GM12878 (cell line): ENCODE data around the gene TMCC2. TPM values are rescaled to one million over a fixed set of nuclear protein-coding genes. Genes with fewer than 3 reads are reported as not detected.

Experiments
- ATAC-seq: fragments of 200-7000 bp; cut with Tn5 transposase; 3 replicates; pipeline ENCODE4 v1.9.1; 2020; ENCODE audit warnings: mild to moderate bottlenecking, moderate library complexity
- BruUV-seq: library from RNA; stranded (reverse); fragments of 400-500 nt; replicated peaks from 2 replicates; lab custom pipeline; 2021; lab: Mats Ljungman, UMichigan
- CTCF ChIA-PET: fragments of 300-600 bp; sonication (Branson Sonifier 250); formaldehyde crosslinking; extraction: SDS; loops from one replicate; lab custom pipeline; 2021; ENCODE audit warnings: inconsistent platforms; lab: Yijun Ruan, JAX
- POLR2A ChIA-PET: fragments of 350-600 bp; formaldehyde crosslinking; extraction: SDS; loops from one replicate; lab custom pipeline; 2021; ENCODE audit warnings: inconsistent platforms; lab: Charles Lee
- RAD21 ChIA-PET: fragments of 300-600 bp; sonication (Branson Sonifier 250); formaldehyde crosslinking; loops from one replicate; lab custom pipeline; 2023; ENCODE audit warnings: antibody characterized with exemption; ENCODE audit not compliant: unreplicated experiment; lab: Charles Lee
- SMC1A ChIA-PET: fragments of 300-600 bp; sonication (Branson Sonifier 250); formaldehyde crosslinking; loops from one replicate; lab custom pipeline; 2023; ENCODE audit not compliant: unreplicated experiment, uncharacterized antibody; lab: Charles Lee
- DNase-seq: peaks from one replicate; pipeline ENCODE4 v3.0.0-alpha.2; 2011; ENCODE audit warnings: low read depth, low spot score
- FAIRE-seq: peaks from 3 replicates; lab custom pipeline; 2011; peaks lifted over from hg19 to GRCh38; lab: Jason Lieb, UNC
- H2AFZ ChIP-seq: 2 replicates; pipeline ENCODE4 v1.6.0; 2011; ENCODE audit warnings: low read depth, low read length, control low read depth; ENCODE audit not compliant: control insufficient read depth
- H3K27ac ChIP-seq: 2 replicates; pipeline ENCODE4 v1.5.1; 2011; ENCODE audit warnings: control low read depth; ENCODE audit not compliant: control insufficient read depth, insufficient read depth
- H3K27me3 ChIP-seq, 2 experiments: replicated peaks in 1 of 2; 2 replicates each; pipeline versions ENCODE4 v1.6.0 to v1.6.1; 2011; ENCODE audit warnings: low read length in 1 of 2; ENCODE audit not compliant: control insufficient read depth in 2 of 2, insufficient read depth in 2 of 2
- H3K36me3 ChIP-seq, 2 experiments: 2 replicates each; pipeline ENCODE4 v1.5.1; 2011; ENCODE audit warnings: low read length in 1 of 2; ENCODE audit not compliant: control insufficient read depth in 2 of 2, insufficient read depth in 2 of 2
- H3K4me1 ChIP-seq: 2 replicates; pipeline ENCODE4 v1.6.1; 2011; ENCODE audit warnings: mild to moderate bottlenecking, low read length, moderate library complexity, mixed read lengths; ENCODE audit not compliant: control insufficient read depth, insufficient read depth
- H3K4me2 ChIP-seq: 2 replicates; pipeline ENCODE4 v1.6.0; 2011; ENCODE audit warnings: control low read depth; ENCODE audit not compliant: control insufficient read depth, insufficient read depth
- H3K4me3 ChIP-seq: fragments of 200-600 bp; sonication (generic); 2 replicates; pipeline ENCODE4 v1.5.1; 2016
- H3K79me2 ChIP-seq: 2 replicates; pipeline ENCODE4 v1.6.0; 2011; ENCODE audit warnings: low read length; ENCODE audit not compliant: control insufficient read depth, insufficient read depth
- H3K9ac ChIP-seq: 2 replicates; pipeline ENCODE4 v1.8.0; 2011; ENCODE audit warnings: low read length, control low read depth, mixed read lengths; ENCODE audit not compliant: control insufficient read depth, insufficient read depth
- H3K9me3 ChIP-seq: replicated peaks from 3 replicates; pipeline ENCODE4 v1.5.1; 2011; ENCODE audit warnings: mild to moderate bottlenecking, low read length; ENCODE audit not compliant: control insufficient read depth, insufficient read depth
- H4K20me1 ChIP-seq: 2 replicates; pipeline ENCODE4 v1.6.0; 2011; ENCODE audit not compliant: control insufficient read depth, insufficient read depth
- ATF2 ChIP-seq: IDR thresholded peaks from 2 replicates; pipeline ENCODE4 v1.6.1; 2012; ENCODE audit warnings: low read length, inconsistent platforms
- CBFB ChIP-seq: IDR thresholded peaks from 2 replicates; pipeline ENCODE4 v1.6.1; 2016; ENCODE audit warnings: antibody characterized with exemption, low read depth
- EZH2 ChIP-seq: IDR thresholded peaks from 2 replicates; pipeline ENCODE4 v1.6.1; 2012; ENCODE audit warnings: low read depth, mild to moderate bottlenecking, control low read depth, inconsistent platforms, low read length, borderline replicate concordance; ENCODE audit not compliant: control insufficient read depth
- HDAC2 ChIP-seq: fragments of 200-600 bp; sonication (generic); IDR thresholded peaks from 2 replicates; pipeline ENCODE4 v1.6.1; 2017
- IKZF2 ChIP-seq, 2 experiments: fragments of 450-650 bp; IDR thresholded peaks; 2 replicates each; pipeline ENCODE4 v1.6.1; 2017; ENCODE audit warnings: mild to moderate bottlenecking in 2 of 2, moderate library complexity in 2 of 2
- IRF3 ChIP-seq: fragments of 450-650 bp; IDR thresholded peaks from 2 replicates; pipeline ENCODE4 v1.6.1; 2014; ENCODE audit warnings: mild to moderate bottlenecking
- NFYA ChIP-seq: IDR thresholded peaks from 2 replicates; pipeline ENCODE4 v1.6.1; 2011; ENCODE audit warnings: low read depth, mild to moderate bottlenecking, low read length, improper control_type of control experiment, borderline replicate concordance
- SMAD1 ChIP-seq: fragments of 450-650 bp; IDR thresholded peaks from 2 replicates; pipeline ENCODE4 v1.6.1; 2018; ENCODE audit warnings: mild to moderate bottlenecking, low read depth; ENCODE audit not compliant: partially characterized antibody
- ZBED1 ChIP-seq: IDR thresholded peaks from 2 replicates; pipeline ENCODE4 v1.6.1; 2016; ENCODE audit warnings: borderline replicate concordance
- ZNF207 ChIP-seq: fragments of 450-650 bp; IDR thresholded peaks from 2 replicates; pipeline ENCODE4 v1.6.1; 2014; ENCODE audit warnings: antibody characterized with exemption, mild to moderate bottlenecking, borderline replicate concordance
- ZNF274 ChIP-seq: IDR thresholded peaks from one replicate; pipeline ENCODE4 v1.8.0; 2011; ENCODE audit not compliant: insufficient read length, insufficient read depth
- WGBS: methylation state at CpG from one replicate; pipeline ENCODE4 v1.1.6; 2016; ENCODE audit warnings: low lambda C conversion rate; ENCODE audit not compliant: insufficient replicate concordance, insufficient coverage; ENCODE audit errors: missing lambda C conversion rate; 5-methylcytosine and 5-hydroxymethylcytosine counted together
- in situ Hi-C: fragments of 300-500 bp; cut with MboI; formaldehyde crosslinking; loops from 9 replicates; pipeline ENCODE4 v1.14.3; 2018; ENCODE audit warnings: mixed read lengths
- intact Hi-C: fragments of 100-400 bp; cut with micrococcal nuclease; formaldehyde crosslinking; loops from one replicate; pipeline ENCODE4 v1.14.2; 2022; ENCODE audit not compliant: unreplicated experiment
- polyA plus RNA-seq, 11 experiments: library from polyadenylated mRNA; depleted of rRNA in 4 of 11; unstranded in 6 of 11; stranded (reverse) in 5 of 11; fragments of >200 nt; fragmentation: Nextera tagmentation in 4 of 11; fragmentation: Illumina TruSeq in 1 of 11; extraction: Ambion mirVana in 4 of 11; extraction: Trizol in 1 of 11; gene quantifications; 1 replicate in 1 of 11; 2 replicates in 10 of 11; pipeline versions ENCODE4 v1.2.1 to v1.2.3, GENCODE V29; 2011 to 2016; ENCODE audit warnings: inconsistent platforms in 2 of 11, missing spikeins in 2 of 11, low read depth in 1 of 11
- total RNA-seq, 4 experiments: library from RNA; depleted of rRNA in 3 of 4; stranded (reverse); fragments of >200 nt in 3 of 4; fragmentation: Illumina TruSeq in 1 of 4; extraction: Trizol in 1 of 4; gene quantifications; 2 replicates each; pipeline versions ENCODE4 v1.2.1 to v1.2.3, GENCODE V29; 2013 to 2021

TMCC2 gene
- total and polyA plus RNA-seq, 10 of the 15 experiments (the other 5 are each of a cell fraction or from before 2014, with no cell fraction given), result 0.06 to 2.3 (median 0.76) TPM

- TF ChIP-seq ATF2, result no peak
- TF ChIP-seq IRF3, result no peak
- TF ChIP-seq CBFB, result no peak
Measured at GRCh38 chr1:205216588-205216987, 11.2 kb upstream of the TMCC2 start (continued).

GRCh38 chr1:205217418-205217817, 10.3 kb upstream of the TMCC2 start:
- ChIA-PET SMC1A (interaction anchor here (1.7 kb wide), 1 partner anchor 12 kb away, joined by 6 read pairs; no protein-coding TSS in a partner anchor), CTCF (interaction anchor here (1.4 kb wide), 1 partner anchor 67 kb away, joined by 3 read pairs; no protein-coding TSS in a partner anchor), RAD21 (no interaction called here), POLR2A (no interaction called here)
- intact Hi-C loops (no loop called here), in situ Hi-C loops (no loop called here)
- Histone ChIP-seq H3K27me3 (no peaks in the 10 kb centered on the region; a peak in 1 of 4 replicates), H3K79me2 (no peaks in the 10 kb centered on the region), H2AFZ (no peak overlapping the region), H3K4me1 (peaks cover 8% of the 10 kb centered on the region; the same call in 1 of the 2 replicates), H3K9ac (no peak overlapping the region), H3K27ac (no peak overlapping the region), H3K4me3 (no peak overlapping the region), H4K20me1 (no peaks in the 10 kb centered on the region), H3K9me3 (no peaks in the 10 kb centered on the region), H3K36me3 (no peaks in the 10 kb centered on the region), H3K4me2 (no peak overlapping the region)
- DNase-seq (no peak), ATAC-seq (no peak), FAIRE-seq (no peak)
- BruUV-seq, result no TSS peak
- WGBS, result 85% methylated on average over 3 of the region's 3 CpGs
- TF ChIP-seq IKZF2 (IDR thresholded peaks at IDR 0.05) (no peak), EZH2 (no peak), SMAD1 (no peak), ZNF207 (no peak), ZBED1 (no peak), NFYA (no peak), ZNF274 (no peak), HDAC2 (no peak)
